ENCODE measurements around the gene FBXO31.

DNA sequence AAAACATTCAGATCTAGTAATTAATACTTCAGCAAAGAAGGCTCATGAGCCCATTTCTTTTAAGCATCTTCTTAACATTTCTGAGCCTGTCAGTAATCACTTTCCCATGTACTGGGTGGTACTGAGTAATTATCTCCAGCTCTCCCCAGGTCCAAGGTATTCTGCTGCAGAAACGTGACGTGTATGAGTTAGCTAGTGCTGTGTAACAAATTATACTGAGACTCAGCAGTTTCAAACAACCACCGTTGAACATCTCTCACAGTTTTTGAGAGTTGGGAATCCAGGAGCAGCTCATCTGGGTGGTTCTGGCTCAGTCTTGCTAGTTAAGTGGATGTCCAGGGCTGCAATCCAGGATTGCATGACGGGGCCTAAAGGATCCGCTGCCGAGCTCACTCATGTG lies 91.6 kb downstream of the FBXO31 start:
- TF ChIP-seq ZNF274 (IDR thresholded peaks at IDR 0.05; ENCODE audit: low read depth, low read length) (no peak), YY1 (IDR thresholded peaks at IDR 0.05; ENCODE audit: insufficient read depth, insufficient read length) (no peak), SUZ12 (IDR thresholded peaks at IDR 0.05; ENCODE audit: extremely low read depth, insufficient read depth, insufficient read length) (no peak)
